Endothelial cell of umbilical vein (primary cell): ENCODE results near the gene MAPKAP1. TPM values are rescaled to one million over a fixed set of nuclear protein-coding genes. Genes with fewer than 3 reads are reported as not detected.

Experiments
- BruUV-seq: library from RNA; stranded (reverse); fragments of 400-500 nt; replicated peaks from 2 replicates; lab custom pipeline; 2021; lab: Mats Ljungman, UMichigan
- CTCF ChIA-PET: fragments of 300-600, 350-600 bp; sonication (Branson Sonifier 250); formaldehyde crosslinking; loops from one replicate; lab custom pipeline; 2021; ENCODE audit warnings: antibody characterized with exemption, inconsistent platforms; lab: Charles Lee
- POLR2A ChIA-PET: fragments of 300-600, 350-600 bp; sonication (Branson Sonifier 250); formaldehyde crosslinking; loops from one replicate; lab custom pipeline; 2021; ENCODE audit warnings: antibody characterized with exemption, inconsistent platforms; lab: Charles Lee
- DNase-seq: peaks from one replicate; pipeline ENCODE4 v3.0.0-alpha.2; 2011; ENCODE audit warnings: low read depth, low spot score
- FAIRE-seq: peaks from 2 replicates; lab custom pipeline; 2011; peaks lifted over from hg19 to GRCh38; lab: Jason Lieb, UNC
- H2AFZ ChIP-seq: 2 replicates; pipeline ENCODE4 v1.6.0; 2012; ENCODE audit warnings: low read depth, low read length, control low read depth, inconsistent platforms
- H3K27ac ChIP-seq: 2 replicates; pipeline ENCODE4 v1.5.1; 2011; ENCODE audit warnings: low read depth, mild to moderate bottlenecking, control low read depth, low read length, moderate library complexity; ENCODE audit not compliant: insufficient read depth
- H3K27me3 ChIP-seq, 2 experiments: 2 replicates each; pipeline versions ENCODE4 v1.6.0 to v1.6.1; 2011; ENCODE audit warnings: low read length in 2 of 2, mixed read lengths in 1 of 2; ENCODE audit not compliant: control insufficient read depth in 2 of 2, insufficient read depth in 2 of 2
- H3K36me3 ChIP-seq, 2 experiments: 2 replicates in 1 of 2; 3 replicates in 1 of 2; pipeline ENCODE4 v1.5.1; 2011; ENCODE audit warnings: low read length in 2 of 2, mild to moderate bottlenecking in 1 of 2, moderate library complexity in 1 of 2; ENCODE audit not compliant: control insufficient read depth in 2 of 2, insufficient read depth in 2 of 2; ENCODE audit errors: extremely low read depth in 1 of 2
- H3K4me1 ChIP-seq: 3 replicates; pipeline ENCODE4 v1.5.1; 2011; ENCODE audit warnings: mild to moderate bottlenecking, low read length; ENCODE audit not compliant: control insufficient read depth, insufficient read depth; ENCODE audit errors: extremely low read depth
- H3K4me2 ChIP-seq: 2 replicates; pipeline ENCODE4 v1.6.1; 2011; ENCODE audit warnings: low read length, control low read depth, mixed read lengths; ENCODE audit not compliant: insufficient read depth
- H3K4me3 ChIP-seq, 3 experiments: fragments of 200-600 bp in 1 of 3; sonication (generic), shearing (Covaris generic) in 1 of 3; replicated peaks in 1 of 3; 2 replicates each; pipeline ENCODE4 v1.5.1; 2011 to 2016; ENCODE audit warnings: control low read depth in 3 of 3, low read length in 3 of 3, mild to moderate bottlenecking in 2 of 3, inconsistent platforms in 1 of 3, low read depth in 1 of 3, moderate library complexity in 1 of 3; ENCODE audit not compliant: insufficient read depth in 1 of 3
- H3K79me2 ChIP-seq: 2 replicates; pipeline ENCODE4 v1.6.0; 2012; ENCODE audit warnings: low read length, inconsistent platforms; ENCODE audit not compliant: control insufficient read depth, insufficient read depth
- H3K9ac ChIP-seq: replicated peaks from 2 replicates; pipeline ENCODE3; 2011; ENCODE audit warnings: low read length, control low read depth; ENCODE audit not compliant: insufficient read depth; ENCODE audit errors: extremely low read depth
- H3K9me1 ChIP-seq: replicated peaks from 3 replicates; pipeline ENCODE4 v1.6.0; 2011; ENCODE audit warnings: mild to moderate bottlenecking, low read length; ENCODE audit not compliant: control insufficient read depth, insufficient read depth; ENCODE audit errors: extremely low read depth
- H3K9me3 ChIP-seq: replicated peaks from 2 replicates; pipeline ENCODE4 v1.5.1; 2012; ENCODE audit warnings: low read length, inconsistent platforms; ENCODE audit not compliant: control insufficient read depth, insufficient read depth
- H4K20me1 ChIP-seq: replicated peaks from 2 replicates; pipeline ENCODE3; 2011; ENCODE audit warnings: mild to moderate bottlenecking, low read length; ENCODE audit not compliant: control insufficient read depth, insufficient read depth; ENCODE audit errors: extremely low read depth
- CTCF ChIP-seq, 2 donors: IDR thresholded peaks; 1 replicate in 1 of 2; 2 replicates in 1 of 2; pipeline ENCODE4 v1.5.1; 2011; ENCODE audit warnings: low read length in 2 of 2, mild to moderate bottlenecking in 2 of 2, moderate library complexity in 2 of 2, control low read depth in 1 of 2, inconsistent platforms in 1 of 2, low read depth in 1 of 2; ENCODE audit not compliant: insufficient read depth in 1 of 2; ENCODE audit errors: extremely low read depth in 1 of 2
- GATA2 ChIP-seq: IDR thresholded peaks from 2 replicates; pipeline ENCODE4 v1.7.0; 2011; ENCODE audit warnings: low read depth, mild to moderate bottlenecking, moderate library complexity, mixed read lengths, low read length; ENCODE audit not compliant: insufficient read length, insufficient read depth
- JUN ChIP-seq: IDR thresholded peaks from 2 replicates; pipeline ENCODE4 v1.6.1; 2011; ENCODE audit warnings: borderline replicate concordance, low read depth; ENCODE audit not compliant: insufficient read length, insufficient read depth
- MAX ChIP-seq: IDR thresholded peaks from 2 replicates; pipeline ENCODE4 v1.6.1; 2011; ENCODE audit not compliant: insufficient read depth, insufficient read length
- MYC ChIP-seq: IDR thresholded peaks from one replicate; pipeline ENCODE4 v1.6.1; 2011; ENCODE audit warnings: mild to moderate bottlenecking, low read depth, low read length
- dilution Hi-C: fragments of 300-500 bp; cut with MboI; formaldehyde crosslinking; loops from one replicate; pipeline ENCODE4 v1.15.0; 2019; ENCODE audit warnings: low sequenced_read_pairs; ENCODE audit not compliant: extremely low pct_ligation_motif_present
- intact Hi-C: fragments of 100-400 bp; cut with micrococcal nuclease; formaldehyde crosslinking; loops from one replicate; pipeline ENCODE4 v1.10.0; 2022
- polyA plus RNA-seq, 4 experiments: library from polyadenylated mRNA; depleted of rRNA in 3 of 4; stranded (reverse) in 3 of 4; unstranded in 1 of 4; fragments of >200 nt; gene quantifications; 2 replicates each; pipeline versions ENCODE4 v1.2.1 to v1.2.3, GENCODE V29; 2011 to 2012; ENCODE audit warnings: missing spikeins in 1 of 4
- total RNA-seq: library from RNA; stranded (reverse); gene quantifications from 2 replicates; pipeline ENCODE4 v1.2.3, GENCODE V29; 2021

The MAPKAP1 gene
- total and polyA plus RNA-seq, 2 donors (not counting 3 experiments of a cell fraction or from before 2014, with no cell fraction given): 61.9 to 99.1 TPM

GRCh38 chr9:125431012-125431305, 276.0 kb downstream of the MAPKAP1 start:
- no peaks in the 10 kb centered on the region for H3K27me3 ChIP-seq
- no peak overlapping the region for H3K4me2 ChIP-seq
- H3K4me1 ChIP-seq: no peaks in the 10 kb centered on the region
- DNase-seq: no peak
- H3K27ac ChIP-seq: no peak overlapping the region
- no peak for FAIRE-seq
- no peak for TF ChIP-seq CTCF (IDR thresholded peaks at IDR 0.05; ENCODE audit: extremely low read depth in 1 of 2, insufficient read depth in 1 of 2, low read depth in 1 of 2, low read length in 2 of 2)
- no peak for TF ChIP-seq MAX
- no peak for TF ChIP-seq MYC
- TF ChIP-seq JUN: no peak
- no peak for TF ChIP-seq GATA2
- no peak overlapping the region for H3K9ac ChIP-seq
- H3K79me2 ChIP-seq: no peaks in the 10 kb centered on the region
- H3K9me1 ChIP-seq: no peaks in the 10 kb centered on the region
- H2AFZ ChIP-seq: no peak overlapping the region
- BruUV-seq: no TSS peak
- no peak overlapping the region for H3K4me3 ChIP-seq
- dilution Hi-C loops (no loop called here), intact Hi-C loops (no loop called here)
- no peaks in the 10 kb centered on the region for H3K9me3 ChIP-seq
- ChIA-PET POLR2A (no interaction called here), CTCF (interaction anchor here (0.8 kb wide), 1 partner anchor 15 kb away, joined by 3 read pairs; no protein-coding TSS in a partner anchor)
- no peaks in the 10 kb centered on the region for H3K36me3 ChIP-seq
- no peaks in the 10 kb centered on the region for H4K20me1 ChIP-seq
